Superior temporal gyrus (tissue), 1 donor: ENCODE data around the gene S100A5.
"Not testable (repeated sequence)": the region's sequence is repeated elsewhere in the genome, so short reads cannot be mapped to it uniquely, and the experiment has no call there.

Experiments
- DNase-seq: peaks from one replicate; pipeline ENCODE4 v3.0.0-alpha.2; 2016; ENCODE audit errors: extremely low spot score

S100A5 gene

GRCh38 chr1:153566414-153567371 is 26.0 kb upstream of the S100A5 start:
- no peak for DNase-seq

GRCh38 chr1:153565529-153566374 is 25.0 kb upstream of the S100A5 start, which contains the start of gene S100A2:
Gene S100A2, minus strand, starts transcription at chr1:153565844. Its CDS starts 1,967 bp downstream, at chr1:153563877.
- DNase-seq = no peak

- no peak for DNase-seq
Observed at GRCh38 chr1:153563991-153564390, 23.3 kb upstream of the S100A5 start.

GRCh38 chr1:153563483-153563901 is 22.8 kb upstream of the S100A5 start:
- DNase-seq = no peak

- not testable (repeated sequence) for DNase-seq
Observed at GRCh38 chr1:153562021-153562420, 21.3 kb upstream of the S100A5 start.

GRCh38 chr1:153561466-153561985 is 20.8 kb upstream of the S100A5 start:
- DNase-seq = no peak

- DNase-seq = no peak
Observed at GRCh38 chr1:153560771-153561465, 20.2 kb upstream of the S100A5 start.

- DNase-seq = no peak
Observed at GRCh38 chr1:153560241-153560640, 19.5 kb upstream of the S100A5 start.

- no peak for DNase-seq
Observed at GRCh38 chr1:153557877-153558276, 17.1 kb upstream of the S100A5 start.

GRCh38 chr1:153556348-153556747 is 15.6 kb upstream of the S100A5 start:
- no peak for DNase-seq

- DNase-seq = no peak
Observed at GRCh38 chr1:153553830-153554541, 13.3 kb upstream of the S100A5 start.

GRCh38 chr1:153553096-153553495 is 12.4 kb upstream of the S100A5 start:
- no peak for DNase-seq

GRCh38 chr1:153552335-153552734 is 11.6 kb upstream of the S100A5 start:
- DNase-seq = no peak

GRCh38 chr1:153550827-153551500 is 10.2 kb upstream of the S100A5 start:
- no peak for DNase-seq

- no peak for DNase-seq
Observed at GRCh38 chr1:153550398-153550758, 9.6 kb upstream of the S100A5 start.

GRCh38 chr1:153549741-153550397 is 9.1 kb upstream of the S100A5 start:
- DNase-seq = no peak

- DNase-seq = no peak
Observed at GRCh38 chr1:153548722-153549688, 8.3 kb upstream of the S100A5 start, which contains the start of gene S100A3. Gene S100A3, minus strand, starts transcription at chr1:153549258. Its CDS starts 773 bp downstream, at chr1:153548485.
